Left lung (tissue), 10 donors: ENCODE measurements around the gene CST7. TPM values are rescaled to one million over a fixed set of nuclear protein-coding genes. Genes with fewer than 3 reads are reported as not detected.

ENCODE experiments used
- ATAC-seq: fragments of 200-7000 bp; cut with Tn5 transposase; one replicate; pipeline ENCODE4 v1.9.1; 2020; ENCODE audit warnings: moderate library complexity
- DNase-seq, 4 donors: peaks; one replicate each; pipeline ENCODE4 v3.0.0-alpha.2; 2013 to 2020
- H3K27ac ChIP-seq, 2 donors: fragments of 200-600 bp; sonication (generic) in 1 of 2; one replicate each; pipeline versions ENCODE4 v1.5.0 to v1.8.0; 2020 to 2021
- H3K27me3 ChIP-seq, 2 donors: fragments of 200-600 bp; sonication (generic) in 1 of 2; one replicate each; pipeline versions ENCODE4 v1.5.0 to v1.8.0; 2020 to 2021
- H3K36me3 ChIP-seq, 2 donors: fragments of 200-600 bp; sonication (generic) in 1 of 2; one replicate each; pipeline versions ENCODE4 v1.5.0 to v1.8.0; 2020 to 2021
- H3K4me1 ChIP-seq, 2 donors: fragments of 200-600 bp; one replicate each; pipeline ENCODE4 v1.8.0; 2021
- H3K4me3 ChIP-seq, 2 donors: fragments of 200-600 bp; sonication (generic) in 1 of 2; one replicate each; pipeline versions ENCODE4 v1.5.0 to v1.8.0; 2020 to 2021; ENCODE audit warnings: mild to moderate bottlenecking in 1 of 2
- H3K9me3 ChIP-seq, 2 donors: fragments of 200-600 bp; sonication (generic) in 1 of 2; one replicate each; pipeline versions ENCODE4 v1.5.0 to v1.8.0; 2020 to 2021
- CTCF ChIP-seq, 2 donors: fragments of 200-600 bp; sonication (generic) in 1 of 2; IDR thresholded peaks; one replicate each; pipeline versions ENCODE4 v1.5.0 to v1.8.0; 2021; ENCODE audit warnings: antibody characterized with exemption in 2 of 2
- intact Hi-C, 2 donors: fragments of 100-400 bp; cut with DNase I; formaldehyde crosslinking; loops; one replicate each; pipeline versions ENCODE4 v1.11.2 to v1.14.2; 2022
- polyA plus RNA-seq, 6 donors: library from polyadenylated mRNA; unstranded; fragments of 120-200 nt; gene quantifications; one replicate each; pipeline ENCODE4 v1.2.1, GENCODE V29; 2013; ENCODE audit not compliant: insufficient read length in 6 of 6
- total RNA-seq, 2 donors: library from RNA; stranded (reverse); fragmentation: NEBNext Ultra II Directional; extraction: Animal tissue kit (Norgen Biotek cat#: 25700); gene quantifications; one replicate each; pipeline ENCODE4 v1.2.1, GENCODE V29; 2021
- donor health status: DM: no; HTN: yes; CAD: no.
- donor health status: DM: no; HTN: no; CAD: no.

The CST7 gene
- total and polyA plus RNA-seq, 8 donors = 0.84 to 28.0 (median 1.7) TPM

GRCh38 chr20:24962510-24962909 is 13.4 kb downstream of the CST7 start:
- H3K4me3 ChIP-seq = no peak overlapping the region
- TF ChIP-seq CTCF (IDR thresholded peaks at IDR 0.05) = no peak
- no peak for DNase-seq
- H3K36me3 ChIP-seq = peaks cover 0 to 97% of the 10 kb centered on the region in 2 donors
- H3K27ac ChIP-seq = no peak overlapping the region
- no peaks in the 10 kb centered on the region for H3K4me1 ChIP-seq
- no peaks in the 10 kb centered on the region for H3K27me3 ChIP-seq
- H3K9me3 ChIP-seq = no peaks in the 10 kb centered on the region
- ATAC-seq = no peak
- intact Hi-C loops = no loop called here

- H3K9me3 ChIP-seq = no peaks in the 10 kb centered on the region
- no peaks in the 10 kb centered on the region for H3K4me1 ChIP-seq
- ATAC-seq (no peak), DNase-seq (no peak)
- no peaks in the 10 kb centered on the region for H3K27me3 ChIP-seq
- H3K4me3 ChIP-seq = no peak overlapping the region
- intact Hi-C loops = no loop called here
- no peak for TF ChIP-seq CTCF (IDR thresholded peaks at IDR 0.05)
- peaks cover 0 to 97% of the 10 kb centered on the region in 2 donors for H3K36me3 ChIP-seq
- no peak overlapping the region for H3K27ac ChIP-seq
Measured at GRCh38 chr20:24963672-24964505, 14.8 kb downstream of the CST7 start.

- peaks cover 0 to 97% of the 10 kb centered on the region in 2 donors for H3K36me3 ChIP-seq
- DNase-seq (no peak), ATAC-seq (no peak)
- TF ChIP-seq CTCF (IDR thresholded peaks at IDR 0.05) = no peak
- no peak overlapping the region for H3K4me3 ChIP-seq
- H3K27me3 ChIP-seq = no peaks in the 10 kb centered on the region
- H3K27ac ChIP-seq = no peak overlapping the region
- no peaks in the 10 kb centered on the region for H3K4me1 ChIP-seq
- no peaks in the 10 kb centered on the region for H3K9me3 ChIP-seq
- intact Hi-C loops = no loop called here
Measured at GRCh38 chr20:24964506-24964840, 15.4 kb downstream of the CST7 start.

- Histone ChIP-seq H3K4me1 (no peaks in the 10 kb centered on the region), H3K27me3 (no peaks in the 10 kb centered on the region), H3K36me3 (peaks cover 0 to 97% of the 10 kb centered on the region in 2 donors), H3K27ac (no peak overlapping the region), H3K4me3 (no peak overlapping the region), H3K9me3 (no peaks in the 10 kb centered on the region)
- ATAC-seq (no peak), DNase-seq (no peak)
- intact Hi-C loops = no loop called here
- TF ChIP-seq CTCF (IDR thresholded peaks at IDR 0.05) = no peak
Measured at GRCh38 chr20:24965065-24965919, 16.2 kb downstream of the CST7 start.
